Measurements from ENCODE around the gene JDP2.
A peak's percentile ranks its signal among the peaks of the same experiment; 100 is the strongest.
"Not testable (repeated sequence)": the region's sequence is repeated elsewhere in the genome, so short reads cannot be mapped to it uniquely, and the experiment has no call there.

The JDP2 gene

GRCh38 chr14:75427482-75428229 lies at the start of gene JDP2:
JDP2 (plus strand) TSS chr14:75428022; CDS start chr14:75437921, 9,899 bp downstream.
- Histone ChIP-seq H3K27me3 (replicated peaks; ENCODE audit: control insufficient read depth, insufficient read depth, low read length) (no peaks in the 10 kb centered on the region), H3K4me3 (replicated peaks; ENCODE audit: low read depth, low read length) (peak within 1 kb of the TSS; percentile 85), H3K36me3 (ENCODE audit: control insufficient read depth, insufficient read depth, low read length) (no peaks in the 10 kb centered on the region)
- DNase-seq (ENCODE audit: extremely low read depth, insufficient read length), result peak; percentile 77
- TF ChIP-seq CTCF (IDR thresholded peaks at IDR 0.05; ENCODE audit: insufficient read depth, low read length, poor library complexity, severe bottlenecking), result peak; percentile 12

- H3K4me3 ChIP-seq (replicated peaks; ENCODE audit: low read depth, low read length), result no peak overlapping the region
- H3K27me3 ChIP-seq (replicated peaks; ENCODE audit: control insufficient read depth, insufficient read depth, low read length), result no peaks in the 10 kb centered on the region
- no peaks in the 10 kb centered on the region; the same call in 1 of the 2 replicates for H3K36me3 ChIP-seq (ENCODE audit: control insufficient read depth, insufficient read depth, low read length)
- DNase-seq (ENCODE audit: extremely low read depth, insufficient read length), result no peak
- TF ChIP-seq CTCF (IDR thresholded peaks at IDR 0.05; ENCODE audit: insufficient read depth, low read length, poor library complexity, severe bottlenecking), result no peak
These were observed 48.4 kb upstream of the JDP2 start for GRCh38 chr14:75379246-75379929.

- TF ChIP-seq CTCF (IDR thresholded peaks at IDR 0.05; ENCODE audit: insufficient read depth, low read length, poor library complexity, severe bottlenecking), result no peak
- DNase-seq (ENCODE audit: extremely low read depth, insufficient read length), result no peak
- no peaks in the 10 kb centered on the region; the same call in 1 of the 2 replicates for H3K36me3 ChIP-seq (ENCODE audit: control insufficient read depth, insufficient read depth, low read length)
- no peak overlapping the region for H3K4me3 ChIP-seq (replicated peaks; ENCODE audit: low read depth, low read length)
- H3K27me3 ChIP-seq (replicated peaks; ENCODE audit: control insufficient read depth, insufficient read depth, low read length), result no peaks in the 10 kb centered on the region
These were observed 47.9 kb upstream of the JDP2 start for GRCh38 chr14:75379930-75380270.

- Histone ChIP-seq H3K4me3 (replicated peaks; ENCODE audit: low read depth, low read length) (no peak overlapping the region), H3K36me3 (ENCODE audit: control insufficient read depth, insufficient read depth, low read length) (no peaks in the 10 kb centered on the region; the same call in 1 of the 2 replicates), H3K27me3 (replicated peaks; ENCODE audit: control insufficient read depth, insufficient read depth, low read length) (no peaks in the 10 kb centered on the region)
- TF ChIP-seq CTCF (IDR thresholded peaks at IDR 0.05; ENCODE audit: insufficient read depth, low read length, poor library complexity, severe bottlenecking), result no peak
- DNase-seq (ENCODE audit: extremely low read depth, insufficient read length), result no peak
These were observed 47.2 kb upstream of the JDP2 start for GRCh38 chr14:75380656-75381055.

- TF ChIP-seq CTCF (IDR thresholded peaks at IDR 0.05; ENCODE audit: insufficient read depth, low read length, poor library complexity, severe bottlenecking), result no peak
- Histone ChIP-seq H3K27me3 (replicated peaks; ENCODE audit: control insufficient read depth, insufficient read depth, low read length) (no peaks in the 10 kb centered on the region), H3K4me3 (replicated peaks; ENCODE audit: low read depth, low read length) (no peak overlapping the region), H3K36me3 (ENCODE audit: control insufficient read depth, insufficient read depth, low read length) (no peaks in the 10 kb centered on the region; the same call in 1 of the 2 replicates)
- no peak for DNase-seq (ENCODE audit: extremely low read depth, insufficient read length)
These were observed 46.2 kb upstream of the JDP2 start for GRCh38 chr14:75381642-75382041.

- H3K27me3 ChIP-seq (replicated peaks; ENCODE audit: control insufficient read depth, insufficient read depth, low read length); H3K36me3 ChIP-seq (ENCODE audit: control insufficient read depth, insufficient read depth, low read length); DNase-seq (ENCODE audit: extremely low read depth, insufficient read length); H3K4me3 ChIP-seq (replicated peaks; ENCODE audit: low read depth, low read length): not testable (repeated sequence)
These were observed 44.6 kb upstream of the JDP2 start for GRCh38 chr14:75383219-75383618.
